ENCODE results near the gene MEIOC. TPM values are rescaled to one million over a fixed set of nuclear protein-coding genes. Genes with fewer than 3 reads are reported as not detected.

Gene MEIOC
- total RNA-seq = under 1 TPM in 1 of 6 donors, not detected in 5; 0.17 TPM

DNA sequence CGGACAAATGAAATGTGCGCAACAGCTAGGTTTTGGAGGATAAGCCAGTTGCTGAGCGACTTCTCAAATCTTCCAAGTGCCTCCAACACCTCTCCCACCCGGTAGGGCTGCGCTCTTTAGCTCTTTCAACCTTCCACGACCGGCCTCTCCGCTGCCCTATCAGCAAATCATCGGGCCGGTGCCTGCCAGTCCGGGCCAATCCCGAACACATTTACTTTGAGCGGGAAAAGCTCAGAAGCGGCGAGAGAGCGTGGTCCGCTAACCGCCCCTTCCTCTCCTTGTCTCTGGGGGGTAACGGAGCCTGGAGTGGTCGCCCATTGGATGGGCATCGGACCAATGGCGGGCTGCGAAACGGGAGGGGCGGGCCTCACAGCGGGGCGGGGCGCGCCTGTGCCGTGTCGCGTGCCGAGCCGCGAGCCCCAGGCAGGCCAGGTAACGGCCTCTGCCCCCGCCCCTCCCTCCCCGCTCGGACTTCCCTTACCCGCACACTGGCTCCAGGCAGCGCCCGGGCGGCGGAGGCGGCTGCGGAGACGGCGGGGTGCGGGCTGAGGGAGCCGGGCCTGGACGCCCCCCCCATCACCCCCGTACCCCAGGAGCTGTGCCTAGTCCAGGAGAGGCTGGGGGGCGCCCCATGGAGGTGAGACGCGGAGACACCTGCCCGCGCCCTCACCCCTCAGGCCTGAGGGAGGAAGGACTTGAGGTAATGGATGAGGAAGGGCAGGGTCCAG is at the start of gene MEIOC:
TSS of gene MEIOC (plus strand) at position 486 of the 728 bp plus-strand sequence. CDS start at position 632, 146 bp downstream.
- Histone ChIP-seq H3K27me3 (peaks cover 1 to 21% (median 16%) of the 10 kb centered on the region in 4 donors), H3K4me3 (peak within 1 kb of the TSS in 3 of 4 donors; percentile 8 to 30 (median 15)), H3K36me3 (no peaks in the 10 kb centered on the region), H3K4me1 (peaks cover 3 to 14% (median 9%) of the 10 kb centered on the region in 4 donors), H3K9me3 (peaks cover 0 to 4% (median 0%) of the 10 kb centered on the region in 4 donors), H3K27ac (no peak within 1 kb of the TSS)
- DNase-seq (peak in 1 of 2 donors; percentile 75), ATAC-seq (ENCODE audit: low FRiP score in 2 of 2) (peak in 1 of 2 donors; percentile 22)
- no peak for TF ChIP-seq POLR2AphosphoS5 (IDR thresholded peaks at IDR 0.05)
- no peak for TF ChIP-seq POLR2A (IDR thresholded peaks at IDR 0.05)
- TF ChIP-seq, protein P1, sequence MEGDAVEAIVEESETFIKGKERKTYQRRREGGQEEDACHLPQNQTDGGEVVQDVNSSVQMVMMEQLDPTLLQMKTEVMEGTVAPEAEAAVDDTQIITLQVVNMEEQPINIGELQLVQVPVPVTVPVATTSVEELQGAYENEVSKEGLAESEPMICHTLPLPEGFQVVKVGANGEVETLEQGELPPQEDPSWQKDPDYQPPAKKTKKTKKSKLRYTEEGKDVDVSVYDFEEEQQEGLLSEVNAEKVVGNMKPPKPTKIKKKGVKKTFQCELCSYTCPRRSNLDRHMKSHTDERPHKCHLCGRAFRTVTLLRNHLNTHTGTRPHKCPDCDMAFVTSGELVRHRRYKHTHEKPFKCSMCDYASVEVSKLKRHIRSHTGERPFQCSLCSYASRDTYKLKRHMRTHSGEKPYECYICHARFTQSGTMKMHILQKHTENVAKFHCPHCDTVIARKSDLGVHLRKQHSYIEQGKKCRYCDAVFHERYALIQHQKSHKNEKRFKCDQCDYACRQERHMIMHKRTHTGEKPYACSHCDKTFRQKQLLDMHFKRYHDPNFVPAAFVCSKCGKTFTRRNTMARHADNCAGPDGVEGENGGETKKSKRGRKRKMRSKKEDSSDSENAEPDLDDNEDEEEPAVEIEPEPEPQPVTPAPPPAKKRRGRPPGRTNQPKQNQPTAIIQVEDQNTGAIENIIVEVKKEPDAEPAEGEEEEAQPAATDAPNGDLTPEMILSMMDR (IDR thresholded peaks at IDR 0.05) = no peak
- no peak for TF ChIP-seq EP300 (IDR thresholded peaks at IDR 0.05)
- WGBS, 2 donors = 17 to 27% methylated on average over 13 to 17 of the region's 57 CpGs

DNA sequence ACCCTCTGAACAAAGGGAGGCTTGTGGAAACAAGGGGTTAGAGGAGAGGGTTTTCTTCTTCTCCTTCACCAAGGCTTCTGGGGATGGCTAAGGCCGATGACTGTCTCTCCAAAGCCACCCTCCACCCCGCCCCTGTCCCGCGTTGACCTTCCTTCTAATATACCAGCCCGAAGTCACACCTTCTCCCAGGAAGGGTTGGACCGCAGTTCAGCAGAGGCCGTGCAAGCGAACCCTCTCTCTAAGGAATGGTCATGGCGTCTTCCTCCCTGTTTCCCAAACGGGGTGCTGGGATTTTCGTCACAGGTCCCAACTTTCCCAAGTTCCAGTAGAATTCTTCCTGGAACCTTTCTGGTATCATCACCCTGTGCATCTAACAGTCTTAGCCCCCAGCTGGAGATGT is 49.6 kb upstream of the MEIOC start:
- Histone ChIP-seq H3K9me3 (no peaks in the 10 kb centered on the region), H3K27ac (no peak overlapping the region), H3K4me3 (no peak overlapping the region), H3K36me3 (no peaks in the 10 kb centered on the region), H3K4me1 (peaks cover 4 to 10% (median 5%) of the 10 kb centered on the region in 4 donors), H3K27me3 (no peaks in the 10 kb centered on the region)
- DNase-seq (no peak), ATAC-seq (ENCODE audit: low FRiP score in 2 of 2) (no peak)
- TF ChIP-seq, protein P1 (IDR thresholded peaks at IDR 0.05) = no peak
- TF ChIP-seq POLR2A (IDR thresholded peaks at IDR 0.05) (no peak), POLR2AphosphoS5 (IDR thresholded peaks at IDR 0.05) (no peak)
- WGBS, 2 donors = 95 to 99% methylated on average over 11 of the region's 11 CpGs

DNA sequence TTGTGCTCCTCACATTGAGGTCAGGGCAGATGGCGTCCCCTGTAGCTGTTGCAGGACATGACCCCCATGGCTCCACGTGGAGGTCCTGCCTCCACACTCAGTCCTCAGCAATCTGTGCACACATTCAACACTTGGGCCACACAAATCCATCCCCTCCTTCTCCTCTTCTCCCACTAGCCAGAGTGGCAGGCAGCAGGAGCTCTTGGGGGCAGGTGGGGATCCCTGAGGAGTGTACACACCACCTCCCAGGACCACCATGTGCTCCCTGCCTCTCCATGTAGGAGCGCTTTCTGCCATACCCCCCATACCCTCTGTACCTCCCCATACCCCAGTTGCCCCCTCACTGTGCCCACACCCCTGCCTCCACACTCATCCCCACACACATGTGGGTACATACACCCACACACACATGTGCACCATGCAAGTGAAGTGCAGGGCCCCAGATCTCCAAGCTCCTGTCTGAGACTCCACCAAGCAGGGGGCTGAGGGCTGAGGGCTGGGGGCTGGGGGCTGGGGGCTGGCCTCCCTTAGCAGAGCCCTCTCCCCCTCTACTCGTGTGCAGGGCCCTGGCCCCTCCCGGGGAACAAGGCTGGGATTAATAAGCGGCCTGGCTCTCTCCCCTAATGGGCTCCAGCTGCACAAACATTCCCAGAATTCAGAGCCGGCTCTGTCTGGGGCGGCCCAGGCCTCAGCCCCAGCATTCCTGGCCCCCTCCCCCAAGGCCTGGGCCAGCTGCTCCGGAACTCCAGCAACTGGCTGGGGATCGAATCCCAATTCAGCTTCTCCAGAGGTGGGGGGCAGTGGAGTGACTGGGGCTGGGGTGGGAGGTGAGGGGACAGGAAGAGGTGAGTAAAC is 48.2 kb upstream of the MEIOC start:
- H3K9me3 ChIP-seq = no peaks in the 10 kb centered on the region
- no peak for TF ChIP-seq POLR2AphosphoS5 (IDR thresholded peaks at IDR 0.05)
- TF ChIP-seq POLR2A (IDR thresholded peaks at IDR 0.05) = no peak
- TF ChIP-seq EP300 (IDR thresholded peaks at IDR 0.05) = no peak
- TF ChIP-seq, protein P1 (IDR thresholded peaks at IDR 0.05) = no peak
- H3K27ac ChIP-seq = no peak overlapping the region

DNA sequence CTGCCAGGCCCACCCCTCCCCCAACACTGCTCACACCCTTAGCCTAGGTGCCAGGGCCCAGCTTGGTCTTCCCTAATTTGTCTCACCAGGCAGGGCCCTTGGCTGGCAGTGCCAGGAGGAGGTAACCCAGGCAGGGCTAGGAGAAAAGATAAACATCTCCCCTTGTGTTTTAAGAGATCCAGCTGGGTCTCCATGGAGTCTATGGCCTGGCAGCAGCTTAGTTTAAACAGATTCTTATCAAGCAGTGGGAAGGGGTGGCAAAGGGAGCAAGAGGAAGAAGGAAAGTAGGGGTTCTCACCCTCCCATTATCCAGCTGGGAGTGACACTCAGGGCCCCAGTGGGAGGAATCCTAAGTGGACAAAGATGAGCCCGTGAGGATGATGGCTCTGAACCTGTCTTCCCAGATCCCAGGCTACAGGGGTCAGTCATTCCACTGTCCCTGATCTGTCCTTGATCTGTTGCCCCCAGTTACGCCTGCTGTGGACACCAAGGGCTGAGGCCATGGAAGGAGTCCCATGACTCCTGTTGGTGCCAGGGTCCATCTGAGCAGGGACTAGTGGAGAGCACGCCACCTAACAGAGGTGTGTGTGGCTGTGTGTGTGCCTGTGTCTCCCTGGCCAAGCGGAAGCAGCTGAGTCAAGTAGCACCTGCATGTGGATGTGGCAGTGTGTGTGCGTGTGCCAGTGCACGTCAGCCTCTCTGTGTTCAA is 47.4 kb upstream of the MEIOC start:
- ATAC-seq (ENCODE audit: low FRiP score in 2 of 2) (no peak), DNase-seq (no peak)
- H3K9me3 ChIP-seq = no peaks in the 10 kb centered on the region
- H3K4me3 ChIP-seq = no peak overlapping the region
- no peaks in the 10 kb centered on the region for H3K36me3 ChIP-seq
- H3K27ac ChIP-seq = no peak overlapping the region
- H3K4me1 ChIP-seq = peaks cover 0 to 6% (median 2%) of the 10 kb centered on the region in 4 donors
- H3K27me3 ChIP-seq = no peaks in the 10 kb centered on the region
- TF ChIP-seq EP300 (IDR thresholded peaks at IDR 0.05) = no peak
- TF ChIP-seq, protein P1 (IDR thresholded peaks at IDR 0.05) = no peak
- TF ChIP-seq POLR2AphosphoS5 (IDR thresholded peaks at IDR 0.05) = no peak
- TF ChIP-seq POLR2A (IDR thresholded peaks at IDR 0.05) = no peak
- whole genome bisulfite sequencing, 2 donors = 90 to 92% methylated on average over 3 to 6 of the region's 6 CpGs

More for the DNA sequence above, 48.2 kb upstream of the MEIOC start:
- DNase-seq (peak in 1 of 2 donors; percentile 58), ATAC-seq (ENCODE audit: low FRiP score in 2 of 2) (peak in 1 of 2 donors; percentile 30)
- Histone ChIP-seq H3K4me3 (no peak overlapping the region), H3K36me3 (no peaks in the 10 kb centered on the region), H3K4me1 (peaks cover 0 to 6% (median 2%) of the 10 kb centered on the region in 4 donors), H3K27me3 (no peaks in the 10 kb centered on the region)
- 58 to 83% methylated on average over 4 to 9 of the region's 10 CpGs for WGBS, 2 donors
